ENCODE measurements around the gene BLVRB. TPM values are rescaled to one million over a fixed set of nuclear protein-coding genes. Genes with fewer than 3 reads are reported as not detected.
A peak's percentile ranks its signal among the peaks of the same experiment; 100 is the strongest.
"Not testable (repeated sequence)": the region's sequence is repeated elsewhere in the genome, so short reads cannot be mapped to it uniquely, and the experiment has no call there.

BLVRB gene
- total RNA-seq (2014; rRNA removed; shearing (Covaris generic)): 44.5 and 48.3 TPM in 2 replicates
- 40.3 and 48.6 TPM in 2 replicates for polyA plus RNA-seq (2015; cell fraction: cytosol; rRNA removed)
- polyA plus RNA-seq (2015; cell fraction: nucleus; rRNA removed): 30.7 TPM in 2 replicates

DNA sequence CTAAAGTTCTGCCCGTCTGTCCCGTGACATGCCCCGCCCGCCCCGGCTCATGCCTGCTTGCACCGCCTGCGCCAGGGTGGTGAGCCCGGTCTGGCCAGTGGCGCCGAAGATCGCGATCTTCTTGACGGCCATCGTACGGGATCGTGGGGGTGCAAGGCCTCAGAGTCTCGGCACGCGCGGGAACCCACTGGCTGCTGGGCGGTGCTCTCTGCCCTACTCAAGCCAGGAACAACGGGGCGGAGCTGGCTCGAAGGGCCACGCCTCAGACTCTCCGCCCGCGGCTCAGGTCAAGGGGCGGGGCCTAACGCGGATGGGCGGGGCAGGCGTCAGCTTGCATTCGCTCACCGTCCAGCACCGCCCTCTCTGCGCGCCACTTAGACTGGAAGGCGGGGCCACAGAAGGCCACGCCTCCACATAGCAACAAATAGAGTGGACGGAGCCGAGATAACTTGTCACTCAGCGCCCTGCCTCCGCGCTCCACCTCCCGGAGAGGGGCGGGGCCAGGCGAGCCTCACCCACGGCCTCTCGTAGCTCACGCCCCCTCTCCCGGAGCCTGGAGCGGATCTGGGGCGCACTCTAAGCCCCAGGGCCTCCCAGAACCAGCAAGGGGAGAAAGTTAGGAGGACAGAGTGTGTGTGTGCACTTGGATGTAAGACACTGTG, at the start of gene BLVRB:
Gene BLVRB (minus strand): TSS at position 189 of the 662 bp plus-strand sequence. CDS start 57 bp downstream, at position 132.
- DNase-seq (ENCODE audit: low read depth): peak; percentile 97

- DNase-seq (ENCODE audit: low read depth): no peak
Observed at GRCh38 chr19:40513741-40514315, 48.3 kb upstream of the BLVRB start.

DNA sequence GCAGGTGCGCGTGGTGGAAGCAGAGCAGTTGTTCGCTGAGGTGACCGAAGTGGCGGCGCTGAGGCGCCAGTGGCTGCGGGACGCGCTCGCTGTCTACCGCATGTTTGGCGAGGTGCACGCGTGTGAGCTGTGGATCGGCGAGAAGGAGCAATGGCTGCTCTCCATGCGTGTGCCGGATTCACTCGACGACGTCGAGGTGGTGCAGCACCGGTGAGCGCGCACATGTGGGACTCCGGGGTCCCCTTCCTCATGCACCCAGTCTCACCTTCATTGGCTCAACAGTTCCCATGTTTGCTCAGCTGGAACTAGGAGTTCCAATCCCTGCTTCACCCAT, 47.8 kb upstream of the BLVRB start:
- DNase-seq (ENCODE audit: low read depth): no peak

- DNase-seq (ENCODE audit: low read depth): no peak
Observed at GRCh38 chr19:40512473-40513344, 47.2 kb upstream of the BLVRB start.

- no peak for DNase-seq (ENCODE audit: low read depth)
Observed at GRCh38 chr19:40512110-40512472, 46.5 kb upstream of the BLVRB start.

- DNase-seq (ENCODE audit: low read depth): no peak
Observed at GRCh38 chr19:40511487-40511886, 45.9 kb upstream of the BLVRB start.

- DNase-seq (ENCODE audit: low read depth): no peak
Observed at GRCh38 chr19:40510526-40511115, 45.1 kb upstream of the BLVRB start.

DNA sequence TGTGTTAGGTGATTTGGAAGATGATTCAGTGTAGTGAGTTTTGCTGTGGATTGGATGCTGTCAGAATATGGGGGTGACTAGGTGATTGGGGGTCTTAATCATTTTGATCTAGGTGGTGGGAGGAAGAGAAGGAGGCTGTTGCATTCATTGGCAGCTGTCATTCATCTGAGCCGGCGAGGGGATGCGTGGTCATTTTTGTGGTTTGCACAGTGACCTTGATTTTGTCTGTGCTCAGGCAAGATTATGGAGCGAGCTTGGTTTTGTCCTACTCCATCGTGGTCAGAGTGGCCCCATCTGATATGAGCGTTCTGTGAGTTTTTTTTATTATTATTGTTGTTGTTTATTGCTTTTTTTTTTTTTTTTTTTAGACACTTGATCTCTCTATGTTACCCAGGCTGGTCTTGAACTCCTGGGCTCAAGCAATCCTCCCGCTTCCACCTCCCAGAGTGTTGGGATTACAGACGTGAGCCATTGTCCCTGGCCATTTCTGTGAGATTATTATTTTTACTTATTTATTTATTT, 43.3 kb upstream of the BLVRB start:
- no peak for DNase-seq (ENCODE audit: low read depth)

DNA sequence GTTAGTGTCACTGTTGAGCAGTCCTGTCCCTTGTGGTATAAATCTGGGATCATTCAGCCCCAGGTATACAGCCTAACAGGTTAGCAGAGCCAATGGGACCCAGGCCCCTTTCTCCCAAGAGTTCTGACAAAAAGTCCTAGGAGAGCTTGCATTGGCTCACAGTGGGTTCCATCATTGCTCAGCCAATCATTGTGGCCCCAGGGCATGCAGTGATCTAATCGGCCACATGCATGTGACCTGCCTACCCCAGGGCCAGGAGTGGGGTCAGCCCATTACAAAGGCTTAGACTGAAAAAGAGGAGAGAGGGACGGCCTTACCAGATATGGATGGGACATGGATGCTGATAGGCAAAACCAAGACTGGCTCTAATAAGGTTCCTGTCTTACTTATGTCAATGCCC, 42.3 kb upstream of the BLVRB start:
- no peak for DNase-seq (ENCODE audit: low read depth)

GRCh38 chr19:40506099-40506498, 40.6 kb upstream of the BLVRB start:
- no peak for DNase-seq (ENCODE audit: low read depth)

DNA sequence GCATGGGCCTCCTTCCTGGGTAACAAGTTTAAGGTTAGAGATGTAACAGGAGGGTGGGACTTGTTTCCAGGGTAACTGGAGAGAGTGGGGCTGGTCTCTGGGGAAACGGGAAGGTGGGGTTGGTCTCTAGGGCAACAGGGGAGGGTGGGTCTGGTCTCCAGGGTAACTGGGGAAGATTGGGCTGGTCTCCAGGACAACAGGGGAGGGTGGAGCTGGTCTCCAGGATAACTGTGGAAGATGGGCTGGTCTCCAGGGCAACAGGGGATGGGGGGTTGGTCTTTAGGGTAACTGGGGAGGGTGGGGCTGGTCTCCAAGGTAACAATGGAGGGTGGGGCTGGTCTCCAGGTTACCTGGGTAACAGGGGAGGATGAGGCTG, 37.8 kb upstream of the BLVRB start:
- no peak for DNase-seq (ENCODE audit: low read depth)

- DNase-seq (ENCODE audit: low read depth): no peak
Observed at GRCh38 chr19:40502647-40503319, 37.2 kb upstream of the BLVRB start.

DNA sequence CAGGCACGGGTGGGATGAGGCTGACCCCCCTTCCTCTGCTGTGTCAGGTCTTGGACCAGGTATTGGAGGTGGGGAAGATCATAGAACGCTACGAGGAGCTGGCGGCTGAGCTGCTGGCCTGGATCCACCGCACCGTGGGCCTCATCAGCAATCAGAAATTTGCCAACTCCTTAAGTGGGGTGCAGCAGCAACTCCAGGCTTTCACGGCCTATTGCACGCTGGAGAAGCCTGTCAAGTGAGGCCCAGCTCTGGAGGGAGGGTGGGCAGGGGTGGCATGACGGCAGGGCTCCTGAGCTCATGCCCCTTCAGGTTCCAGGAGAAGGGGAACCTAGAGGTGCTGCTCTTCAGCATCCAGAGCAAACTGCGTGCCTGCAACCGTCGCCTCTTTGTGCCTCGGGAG, 36.5 kb upstream of the BLVRB start:
- DNase-seq (ENCODE audit: low read depth): no peak

GRCh38 chr19:40501599-40501998, 36.1 kb upstream of the BLVRB start:
- DNase-seq (ENCODE audit: low read depth): no peak

GRCh38 chr19:40500678-40501530, 35.4 kb upstream of the BLVRB start:
- not testable (repeated sequence) for DNase-seq (ENCODE audit: low read depth)

DNA sequence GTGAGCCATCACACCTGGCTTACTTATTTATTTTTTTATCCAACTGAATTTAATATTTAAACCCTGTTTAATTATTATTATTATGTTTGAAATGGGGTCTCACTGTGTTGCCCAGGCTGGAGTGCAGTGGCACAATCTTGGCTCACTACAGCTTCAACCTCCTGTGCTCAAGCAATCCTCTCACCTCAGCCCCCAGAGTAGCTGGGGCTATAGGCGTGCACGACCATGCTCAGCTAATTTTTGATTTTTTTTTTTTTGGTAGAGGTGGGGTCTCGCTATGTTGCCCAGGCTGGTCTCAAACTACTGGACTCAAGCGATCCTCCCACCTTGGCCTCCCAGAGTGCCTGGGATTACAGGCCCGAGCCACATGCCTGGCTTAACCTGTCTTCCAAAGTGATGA, 33.8 kb upstream of the BLVRB start:
- DNase-seq (ENCODE audit: low read depth): no peak

- no peak for DNase-seq (ENCODE audit: low read depth)
Observed at GRCh38 chr19:40497214-40497613, 31.7 kb upstream of the BLVRB start.

- no peak for DNase-seq (ENCODE audit: low read depth)
Observed at GRCh38 chr19:40494191-40494838, 28.8 kb upstream of the BLVRB start.

DNA sequence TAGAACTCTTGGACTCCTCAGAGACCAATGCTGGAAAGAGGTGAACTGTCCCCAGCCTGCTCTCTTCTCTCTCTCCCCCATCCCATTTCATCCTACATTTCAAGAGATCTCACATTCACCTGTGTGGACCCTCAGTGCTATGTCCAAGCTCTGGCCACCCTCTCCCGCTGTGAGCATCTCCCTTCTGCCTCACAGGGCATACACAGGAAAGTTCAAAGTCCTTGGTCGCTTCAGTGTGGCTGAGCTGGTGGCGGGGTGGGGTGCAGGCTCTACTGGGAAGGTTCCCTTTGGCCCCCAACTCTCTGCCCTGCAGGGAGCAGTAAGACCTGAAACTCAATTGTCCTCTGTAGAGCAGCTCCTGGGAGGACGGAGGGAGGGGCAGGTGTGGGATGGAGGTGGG, 28.2 kb upstream of the BLVRB start:
- DNase-seq (ENCODE audit: low read depth): no peak

GRCh38 chr19:40492274-40492673, 26.7 kb upstream of the BLVRB start:
- no peak for DNase-seq (ENCODE audit: low read depth)

All from HT1080 (cell line).